ENCODE measurements around the gene LRRC4C.

- TF ChIP-seq CTCF (IDR thresholded peaks at IDR 0.05; ENCODE audit: poor library complexity, severe bottlenecking) (peak; percentile 29), TAF1 (IDR thresholded peaks at IDR 0.05; ENCODE audit: low read depth) (no peak), EZH2 (IDR thresholded peaks at IDR 0.05; ENCODE audit: borderline replicate concordance, insufficient read depth, low read length, poor library complexity, severe bottlenecking) (no peak)
- TF ChIP-seq, protein P1, sequence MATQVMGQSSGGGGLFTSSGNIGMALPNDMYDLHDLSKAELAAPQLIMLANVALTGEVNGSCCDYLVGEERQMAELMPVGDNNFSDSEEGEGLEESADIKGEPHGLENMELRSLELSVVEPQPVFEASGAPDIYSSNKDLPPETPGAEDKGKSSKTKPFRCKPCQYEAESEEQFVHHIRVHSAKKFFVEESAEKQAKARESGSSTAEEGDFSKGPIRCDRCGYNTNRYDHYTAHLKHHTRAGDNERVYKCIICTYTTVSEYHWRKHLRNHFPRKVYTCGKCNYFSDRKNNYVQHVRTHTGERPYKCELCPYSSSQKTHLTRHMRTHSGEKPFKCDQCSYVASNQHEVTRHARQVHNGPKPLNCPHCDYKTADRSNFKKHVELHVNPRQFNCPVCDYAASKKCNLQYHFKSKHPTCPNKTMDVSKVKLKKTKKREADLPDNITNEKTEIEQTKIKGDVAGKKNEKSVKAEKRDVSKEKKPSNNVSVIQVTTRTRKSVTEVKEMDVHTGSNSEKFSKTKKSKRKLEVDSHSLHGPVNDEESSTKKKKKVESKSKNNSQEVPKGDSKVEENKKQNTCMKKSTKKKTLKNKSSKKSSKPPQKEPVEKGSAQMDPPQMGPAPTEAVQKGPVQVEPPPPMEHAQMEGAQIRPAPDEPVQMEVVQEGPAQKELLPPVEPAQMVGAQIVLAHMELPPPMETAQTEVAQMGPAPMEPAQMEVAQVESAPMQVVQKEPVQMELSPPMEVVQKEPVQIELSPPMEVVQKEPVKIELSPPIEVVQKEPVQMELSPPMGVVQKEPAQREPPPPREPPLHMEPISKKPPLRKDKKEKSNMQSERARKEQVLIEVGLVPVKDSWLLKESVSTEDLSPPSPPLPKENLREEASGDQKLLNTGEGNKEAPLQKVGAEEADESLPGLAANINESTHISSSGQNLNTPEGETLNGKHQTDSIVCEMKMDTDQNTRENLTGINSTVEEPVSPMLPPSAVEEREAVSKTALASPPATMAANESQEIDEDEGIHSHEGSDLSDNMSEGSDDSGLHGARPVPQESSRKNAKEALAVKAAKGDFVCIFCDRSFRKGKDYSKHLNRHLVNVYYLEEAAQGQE (IDR thresholded peaks at IDR 0.05; ENCODE audit: borderline replicate concordance), result no peak
These were observed 284.0 kb downstream of the LRRC4C start for GRCh38 chr11:41175304-41175972.

Measured in neural cell (in vitro differentiated cells).